GM21619 (cell line): ENCODE measurements around the gene DHX15.

Source experiments
- ATAC-seq: cut with Tn5 transposase; IDR thresholded peaks from one replicate; pipeline ENCODE4 v1.9.1; 2021; ENCODE audit not compliant: unreplicated experiment

DHX15 gene

DNA sequence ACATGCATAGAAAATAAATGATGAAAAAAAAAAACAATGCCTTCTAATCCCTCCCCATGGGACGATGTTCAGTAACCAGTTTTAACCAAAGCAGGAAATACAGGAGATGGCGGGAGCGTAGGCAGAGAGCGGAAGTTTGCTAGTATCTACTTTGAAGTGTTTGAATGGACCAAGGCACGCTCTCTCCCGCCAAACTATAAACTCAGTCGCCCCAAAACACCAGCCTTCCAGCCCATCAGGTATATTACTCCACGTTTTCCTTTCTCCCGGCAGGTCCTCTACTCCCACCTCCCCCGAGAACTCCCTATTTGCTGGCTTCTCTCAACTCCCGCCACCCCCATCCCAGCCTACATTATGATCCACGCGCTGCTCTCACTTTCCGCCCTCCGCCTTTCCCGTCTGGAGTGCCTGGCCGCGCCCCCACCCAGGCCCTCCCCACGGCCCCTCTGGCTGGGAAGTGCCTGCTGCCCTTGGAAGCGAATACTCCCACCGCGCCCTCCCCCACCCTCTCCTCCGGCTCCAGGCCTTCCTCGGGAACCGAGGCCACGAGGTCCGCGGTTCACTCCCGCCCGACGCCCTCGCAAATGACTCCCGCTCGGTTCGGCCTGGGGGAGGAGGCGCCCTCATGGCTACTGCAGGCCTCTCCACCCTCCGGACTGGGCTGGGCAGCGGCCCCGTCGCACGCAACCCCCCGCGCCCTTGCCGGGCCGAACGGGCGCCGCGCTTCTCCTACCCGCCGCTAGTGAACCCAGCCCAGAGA is 723 bp downstream of the DHX15 start:
- peak; percentile 29 for ATAC-seq

DNA sequence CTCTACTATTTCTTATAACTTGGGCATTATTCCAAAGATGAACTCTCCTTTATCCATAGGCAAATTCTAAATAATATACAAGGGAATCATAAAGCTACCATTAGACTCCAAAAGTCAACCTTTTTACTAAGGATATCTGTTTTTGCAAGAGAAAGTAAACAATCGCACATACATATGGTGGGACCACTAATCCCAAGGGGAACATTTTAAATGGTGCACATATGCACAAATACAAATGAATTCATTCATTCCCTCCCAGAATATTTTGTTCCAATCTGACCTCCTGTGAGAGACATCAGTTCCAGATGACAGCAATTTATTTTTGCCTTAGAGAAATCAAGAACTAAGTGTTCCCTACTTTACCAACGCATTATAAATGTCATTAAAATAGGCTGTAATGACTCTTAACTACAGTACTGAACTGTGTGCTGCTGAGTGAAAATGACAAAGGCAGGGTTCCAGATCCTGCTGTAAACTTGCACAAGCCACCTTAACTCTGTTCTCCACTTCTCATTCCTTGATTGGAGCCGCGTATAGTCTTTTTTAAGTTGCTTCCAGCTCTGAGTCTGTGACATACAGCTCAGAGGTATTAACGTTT is 2.0 kb downstream of the DHX15 start:
- ATAC-seq, result no peak

DNA sequence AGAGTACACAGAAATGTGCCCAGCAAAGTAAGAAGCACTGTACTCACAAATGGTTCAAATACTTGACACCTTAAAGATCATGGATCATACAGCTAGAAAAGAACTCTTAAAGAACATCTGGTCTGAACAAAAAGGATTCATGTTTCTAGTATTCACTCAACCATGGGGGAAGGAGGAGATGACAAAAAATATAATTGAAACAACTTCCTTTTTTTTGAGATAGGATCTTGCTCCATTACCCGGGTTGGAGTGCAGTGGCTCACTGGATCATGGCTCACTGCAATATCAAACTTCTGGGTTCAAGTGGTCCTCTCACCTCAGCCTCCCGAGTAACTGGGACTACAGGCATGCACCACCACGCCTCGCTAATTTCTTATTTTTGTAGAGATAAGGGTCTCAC is 6.0 kb downstream of the DHX15 start:
- no peak for ATAC-seq

DNA sequence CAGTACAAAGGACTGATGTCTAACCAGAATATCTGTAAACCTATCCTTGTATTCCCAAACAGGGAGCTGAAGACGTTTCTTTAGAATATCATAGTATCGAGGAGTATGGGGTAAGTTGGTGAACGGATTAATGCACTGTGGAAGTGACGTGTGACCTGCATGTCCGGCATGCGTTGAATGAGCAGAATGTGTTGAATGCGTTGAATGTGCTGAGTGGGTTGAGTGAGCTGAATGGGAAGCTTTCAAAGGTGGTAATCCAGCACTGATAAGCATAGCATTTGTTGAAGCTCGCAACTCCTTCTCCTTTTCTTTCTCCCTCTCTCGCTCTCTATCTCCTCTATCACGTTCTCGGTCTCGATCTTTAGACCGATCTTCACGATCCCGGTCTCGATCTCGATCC is 8.1 kb downstream of the DHX15 start:
- no peak for ATAC-seq

DNA sequence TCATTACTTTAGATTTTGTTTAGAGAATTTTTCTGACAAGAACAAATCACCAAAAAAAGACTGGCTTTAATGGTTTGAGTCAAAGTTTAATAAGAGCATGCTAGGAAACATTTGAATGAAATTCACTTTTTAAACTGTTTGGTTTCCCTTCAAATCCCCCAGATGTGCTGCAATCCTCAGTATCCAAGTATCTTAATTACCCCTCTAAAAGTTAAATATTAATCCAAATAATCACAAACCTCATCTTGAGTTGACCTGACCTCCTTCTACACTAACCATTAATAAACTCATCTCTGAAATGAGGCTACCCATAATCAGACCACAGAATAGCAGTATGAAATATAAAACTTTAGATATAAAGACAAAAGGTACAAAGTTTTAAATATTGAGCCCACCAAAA is 10.1 kb downstream of the DHX15 start:
- no peak for ATAC-seq

DNA sequence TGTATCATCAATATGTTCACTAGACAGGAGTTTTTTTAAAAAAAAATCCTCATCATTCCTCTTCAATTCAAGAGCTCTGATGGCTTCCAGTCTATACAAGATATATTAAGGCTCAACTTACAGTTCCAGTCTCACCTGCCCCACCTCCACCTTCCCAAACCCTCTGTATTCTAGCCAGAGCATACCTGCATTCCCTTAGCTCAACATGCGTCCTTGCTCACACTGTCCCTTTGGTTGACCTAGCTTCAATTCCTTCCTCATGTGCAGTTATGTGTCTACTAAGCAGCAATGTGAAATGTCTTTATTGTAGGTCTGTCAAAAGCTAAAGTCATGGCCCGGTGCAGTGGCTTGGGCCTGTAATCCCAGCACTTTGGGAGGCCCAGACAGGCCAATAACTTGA is 10.8 kb downstream of the DHX15 start:
- ATAC-seq, result no peak

DNA sequence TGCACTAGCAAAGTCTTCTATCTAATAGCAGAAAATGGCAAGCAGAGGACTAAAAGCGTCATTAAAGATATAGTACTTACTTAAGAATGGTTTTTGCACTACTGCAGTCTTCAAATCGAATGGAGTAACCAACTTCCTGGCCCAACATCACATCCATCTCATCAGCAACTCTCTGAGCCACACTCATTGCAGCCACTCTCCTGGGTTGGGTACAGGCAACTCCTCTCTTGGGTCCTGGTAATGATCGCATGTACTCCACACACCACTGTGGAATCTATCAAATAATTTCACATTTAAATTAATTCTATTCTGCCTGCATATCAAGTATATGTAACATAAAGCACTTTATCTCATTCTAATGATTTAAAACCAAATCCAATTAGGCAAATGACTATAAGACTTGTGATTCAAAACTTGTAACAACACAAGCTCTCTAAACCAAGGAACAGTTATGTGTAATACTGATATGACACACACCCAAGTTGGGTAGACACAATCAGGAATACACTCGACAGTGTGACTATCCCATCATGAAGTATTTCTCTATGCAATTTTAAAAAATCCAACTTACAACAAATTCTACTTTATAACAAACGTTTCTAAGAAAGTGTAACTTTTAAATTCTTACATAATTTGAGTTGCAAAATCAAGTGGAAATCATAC is 13.6 kb downstream of the DHX15 start:
- no peak for ATAC-seq

DNA sequence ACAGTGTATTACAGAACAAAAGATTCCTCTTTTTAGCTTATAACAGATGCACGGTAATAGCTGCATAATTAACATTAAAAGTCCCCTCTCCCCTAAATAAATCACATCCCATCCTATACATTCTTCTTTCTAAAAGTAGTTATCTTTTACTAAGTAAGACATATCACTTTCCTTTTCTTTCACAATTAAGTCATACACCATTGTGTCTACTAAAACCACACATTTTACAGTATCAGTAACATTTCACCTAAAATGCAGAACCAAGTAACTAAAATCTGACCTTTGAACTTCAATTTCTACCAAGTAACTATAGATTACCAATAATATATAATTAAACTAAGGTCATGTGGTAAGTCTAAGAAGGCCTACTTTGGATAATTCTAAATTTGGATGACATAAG is 14.2 kb downstream of the DHX15 start:
- no peak for ATAC-seq

DNA sequence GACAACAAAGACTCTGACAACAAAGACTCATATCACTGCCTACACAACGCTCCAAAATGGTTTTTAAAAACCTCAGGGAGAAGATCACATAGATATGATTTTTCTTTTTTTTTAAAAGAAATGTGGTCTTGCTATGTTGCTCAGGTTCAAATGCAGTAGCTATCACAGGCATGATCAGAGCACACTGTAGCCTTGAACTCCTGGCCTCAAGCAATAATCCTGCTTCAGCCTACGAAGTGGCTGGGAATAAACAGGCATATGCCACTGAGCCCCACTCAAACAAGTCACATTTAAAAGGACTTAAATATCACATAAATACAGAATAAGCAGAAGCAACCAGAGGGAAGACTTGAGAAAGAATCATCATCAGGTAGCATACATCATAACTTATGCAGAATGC is 14.7 kb downstream of the DHX15 start:
- ATAC-seq, result no peak

DNA sequence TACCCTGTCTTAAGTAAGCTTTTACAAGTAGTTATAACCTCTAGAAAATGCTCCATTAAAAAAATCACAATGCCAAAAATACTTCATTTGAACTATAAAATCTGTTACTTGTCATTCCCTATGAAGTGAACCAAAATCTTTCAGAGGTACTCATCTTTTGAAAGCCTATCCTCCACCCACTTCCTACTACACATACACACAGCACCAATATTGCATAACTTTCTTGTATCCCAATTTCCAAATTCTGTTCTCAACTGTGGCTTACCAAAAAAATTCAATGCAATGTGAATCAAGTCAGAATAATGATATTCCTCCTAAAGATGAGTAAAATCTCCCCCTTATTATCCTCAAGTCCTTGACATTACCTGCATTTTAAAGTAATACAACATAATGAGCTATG is 15.9 kb downstream of the DHX15 start:
- ATAC-seq, result no peak

DNA sequence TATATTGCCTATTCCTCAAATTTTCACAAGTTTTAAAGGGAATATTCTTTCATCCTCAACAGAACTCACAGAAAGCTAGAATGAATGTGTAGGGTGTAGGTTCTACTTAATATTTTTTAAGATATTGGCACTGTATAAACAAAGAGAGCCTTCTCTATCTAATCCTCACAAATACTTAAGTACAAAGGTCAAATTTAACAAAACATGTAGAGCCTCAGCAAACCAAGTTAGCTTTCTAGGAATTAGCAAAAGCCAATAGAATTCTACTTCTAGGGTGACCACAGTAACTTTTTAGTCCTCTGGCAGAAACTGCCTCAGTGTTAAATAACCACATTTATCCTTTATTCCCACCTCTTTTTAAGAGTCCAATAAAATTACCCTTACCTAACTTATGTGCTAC is 19.3 kb downstream of the DHX15 start:
- ATAC-seq, result no peak

DNA sequence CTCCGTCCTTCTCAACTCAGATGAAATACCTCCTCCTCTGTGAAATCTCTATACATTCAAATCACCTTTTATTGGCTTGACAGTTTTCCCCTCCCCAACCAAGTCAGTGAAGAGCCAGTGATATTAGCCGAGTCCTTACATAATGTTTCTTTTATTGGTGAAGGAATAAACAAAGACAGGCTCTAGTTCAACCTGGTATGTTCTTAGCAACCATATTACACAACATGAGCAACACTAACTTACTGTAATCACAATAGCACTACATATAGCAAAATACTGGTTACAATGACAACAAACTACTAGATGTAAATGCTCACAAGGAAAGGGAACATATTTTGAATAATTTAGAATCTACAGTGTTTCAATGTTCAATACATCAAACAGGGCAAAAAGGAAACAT is 19.9 kb downstream of the DHX15 start:
- no peak for ATAC-seq

DNA sequence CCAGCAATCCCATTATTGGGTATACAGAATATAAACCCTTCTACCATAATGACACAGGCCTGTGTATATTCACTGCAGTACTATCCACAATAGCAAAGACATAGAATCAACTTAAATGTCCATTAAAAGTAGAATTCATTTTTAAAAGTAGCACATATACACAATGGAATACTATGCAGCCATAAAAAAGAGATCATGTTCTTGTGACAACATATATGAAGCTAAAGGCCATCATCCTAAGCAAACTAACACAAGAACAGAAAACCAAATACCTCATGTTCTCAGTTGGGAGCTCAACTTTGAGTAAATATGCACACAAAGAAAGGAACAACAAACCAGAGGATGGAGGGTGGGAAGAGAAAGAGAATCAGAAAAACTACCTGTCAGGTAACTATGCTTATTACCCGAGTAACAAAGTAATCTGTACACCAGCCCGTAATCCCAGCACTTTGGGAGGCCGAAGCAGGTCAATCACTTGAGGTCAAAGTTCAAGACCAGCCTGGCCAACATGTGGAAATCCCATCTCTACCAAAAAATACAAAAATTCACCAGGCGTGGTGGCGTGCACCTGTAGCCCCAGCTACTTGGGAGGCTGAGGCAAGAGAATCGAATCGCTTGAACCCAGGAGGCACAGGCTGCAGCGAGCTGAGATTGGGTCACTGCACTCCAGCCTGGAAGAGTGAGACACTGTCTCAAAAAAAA is 22.8 kb downstream of the DHX15 start:
- ATAC-seq, result no peak

DNA sequence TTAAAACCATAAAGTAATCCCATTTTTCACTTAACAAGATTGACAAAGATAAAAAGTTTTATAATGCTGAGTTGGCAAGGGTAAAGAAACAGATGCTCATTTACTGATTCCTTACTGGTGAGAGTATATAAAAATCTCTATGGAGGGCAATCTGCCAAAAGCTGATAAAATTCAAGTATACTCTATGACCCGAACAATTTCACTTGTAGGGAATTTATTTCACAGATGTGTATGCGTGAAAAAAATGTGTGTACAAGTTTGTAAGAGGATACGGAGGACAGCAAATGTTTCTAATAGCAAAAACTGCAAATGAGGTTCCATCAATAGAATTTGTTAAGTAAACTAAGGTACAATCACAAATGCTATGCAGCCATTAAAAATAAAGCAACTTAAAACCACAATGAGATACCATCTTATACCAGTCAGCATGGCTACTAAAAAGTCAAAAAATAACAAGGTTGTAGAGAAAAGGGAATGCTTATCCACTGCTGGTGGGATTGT is 23.4 kb downstream of the DHX15 start:
- ATAC-seq, result no peak

DNA sequence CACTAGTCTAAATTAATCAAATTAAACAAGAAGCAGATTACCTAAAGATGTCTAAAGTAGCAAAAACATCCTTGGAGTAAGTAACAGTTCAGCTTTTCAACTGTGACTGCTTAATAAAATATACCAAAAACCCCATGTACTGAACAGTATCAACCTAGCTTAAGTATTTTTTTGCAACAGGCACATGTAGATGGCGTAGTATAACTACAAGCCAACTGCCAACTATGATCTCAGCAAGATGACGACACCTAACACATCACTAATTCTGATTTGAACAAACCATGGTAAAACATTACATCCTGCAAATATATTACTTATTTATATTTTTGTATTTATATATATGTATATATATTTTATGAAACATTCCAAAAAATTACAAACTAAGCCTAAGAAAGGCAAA is 24.5 kb downstream of the DHX15 start:
- no peak for ATAC-seq

DNA sequence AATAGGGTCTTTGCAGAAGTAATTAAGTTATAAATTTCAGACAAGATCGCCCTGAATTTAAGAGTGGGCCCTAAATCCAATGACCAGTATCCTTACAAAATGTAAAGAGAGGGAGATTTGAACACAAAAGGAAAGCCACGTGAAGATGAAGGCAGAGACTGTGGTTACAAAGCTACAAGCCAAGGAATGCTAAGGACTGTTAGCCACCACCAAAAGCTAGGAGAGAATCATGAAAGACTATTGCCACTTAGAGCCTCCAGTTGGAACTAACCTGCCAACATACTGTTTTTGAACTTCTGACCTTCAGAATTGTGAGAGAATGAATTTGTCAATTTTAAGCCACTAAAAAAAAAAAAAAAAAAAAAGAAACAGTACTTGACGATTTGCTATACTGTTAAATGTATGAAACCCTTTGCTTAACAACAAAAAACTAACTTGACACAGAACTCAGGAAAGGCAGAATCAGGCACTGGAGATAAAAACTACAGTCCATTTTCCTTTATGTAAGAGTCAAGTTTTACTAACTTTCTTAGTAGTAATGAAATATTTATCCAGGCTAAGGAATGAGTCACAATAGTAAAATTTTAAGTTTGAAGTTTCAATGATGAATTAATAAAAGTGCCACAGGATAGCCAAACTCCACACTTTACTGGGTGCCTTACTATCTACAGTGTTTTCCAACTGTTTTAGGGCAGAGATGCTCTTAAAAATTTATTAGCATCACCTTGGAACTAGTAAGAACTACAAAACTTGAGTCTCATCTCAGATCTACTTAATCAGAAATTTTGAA is 25.1 kb downstream of the DHX15 start:
- no peak for ATAC-seq

DNA sequence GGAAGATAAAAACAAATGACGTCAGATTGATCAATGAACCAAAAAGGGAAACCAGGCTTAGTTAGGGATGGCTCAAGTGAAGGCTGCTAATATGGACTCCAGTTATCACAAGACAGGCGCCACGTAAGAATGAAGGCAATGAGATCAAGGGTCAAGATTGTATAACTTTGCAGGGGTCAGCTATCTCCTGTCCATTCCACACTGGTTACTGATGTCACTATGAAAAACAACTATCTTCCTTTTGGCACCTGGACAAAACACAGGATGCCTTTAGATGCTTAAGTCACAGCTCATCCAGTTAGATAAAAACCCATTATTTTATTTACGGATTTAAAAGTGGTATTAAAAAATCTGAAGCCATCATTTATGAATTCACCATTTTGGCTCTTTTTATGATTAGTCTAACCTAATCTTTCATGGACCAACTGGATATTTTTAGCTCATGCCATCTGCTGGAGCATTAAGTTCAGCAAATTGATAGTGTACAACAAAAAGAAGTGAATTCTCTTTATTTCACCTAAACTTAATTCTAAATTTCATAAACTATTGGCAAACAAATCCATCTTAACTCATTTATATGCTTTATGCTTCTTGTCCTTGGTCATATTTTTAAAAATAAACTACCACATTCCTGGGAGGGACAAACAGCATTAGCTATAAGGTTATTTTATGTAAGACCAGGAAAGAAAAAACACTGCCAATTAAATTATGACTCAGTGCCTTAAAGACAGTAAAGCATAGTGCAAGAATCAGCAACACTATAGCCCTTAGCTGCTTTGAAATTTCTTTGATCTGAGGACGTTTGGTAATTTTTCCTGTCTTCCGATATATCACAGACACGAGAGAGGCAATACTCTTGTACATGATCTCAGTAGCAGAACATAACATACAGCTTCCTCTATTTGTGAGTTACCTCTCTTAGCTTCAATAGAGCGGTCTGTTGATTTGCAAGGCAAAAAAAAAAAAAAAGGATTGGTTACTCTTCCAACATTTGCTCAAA is 27.0 kb downstream of the DHX15 start:
- ATAC-seq, result no peak

DNA sequence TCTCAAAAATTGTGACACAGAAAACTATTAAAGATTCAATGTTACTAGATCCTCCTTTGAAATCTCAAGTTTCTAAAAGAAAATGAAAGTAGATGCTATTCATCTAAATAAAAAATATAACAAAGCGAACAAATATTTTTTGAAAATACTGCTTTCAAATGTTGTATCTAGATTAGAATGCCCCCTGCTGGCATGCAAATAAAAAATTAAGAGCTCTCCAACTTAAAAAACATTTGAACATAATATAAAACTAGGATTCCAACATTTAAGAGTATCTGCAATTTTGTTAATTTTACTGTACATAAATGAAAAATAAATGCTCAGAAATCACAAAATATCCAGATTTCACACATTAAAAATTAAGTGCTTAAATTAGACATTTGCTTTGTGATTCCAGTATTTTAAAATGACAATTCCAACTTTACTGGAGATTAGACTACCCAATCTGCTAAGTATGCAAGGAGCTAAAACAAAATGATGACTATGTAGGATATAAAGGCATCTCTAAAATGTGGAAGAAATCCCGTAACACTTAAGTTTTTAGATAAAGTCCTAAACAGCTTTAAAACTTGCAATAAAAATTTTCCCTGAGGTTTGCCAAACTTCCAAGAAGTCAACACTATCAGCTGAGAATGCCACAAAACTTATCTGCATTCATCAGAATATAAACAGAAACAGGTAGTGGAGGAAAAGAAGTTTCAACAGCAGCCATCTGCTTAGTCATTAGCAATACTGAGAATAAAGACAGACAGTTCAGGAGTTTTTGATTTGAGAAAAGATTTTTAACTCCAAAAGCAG is 32.7 kb downstream of the DHX15 start:
- no peak for ATAC-seq
